B cell (primary cell): ENCODE measurements around the gene ZNF750. TPM values are rescaled to one million over a fixed set of nuclear protein-coding genes. Genes with fewer than 3 reads are reported as not detected.

ENCODE experiments used
- ATAC-seq: fragments of 200-7000 bp; cut with Tn5 transposase; one replicate; pipeline ENCODE4 v1.10.0; 2021; ENCODE audit warnings: low read depth, mild to moderate bottlenecking, moderate number of reproducible peaks, moderate library complexity
- CTCF ChIA-PET: fragments of 350-600 bp; sonication (Branson Sonifier 250); formaldehyde crosslinking; loops from one replicate; lab custom pipeline; 2021; ENCODE audit warnings: antibody characterized with exemption, inconsistent platforms; lab: Charles Lee
- POLR2A ChIA-PET: fragments of 350-600 bp; sonication (Branson Sonifier 250); formaldehyde crosslinking; loops from one replicate; lab custom pipeline; 2021; ENCODE audit warnings: antibody characterized with exemption; lab: Charles Lee
- DNase-seq: peaks from one replicate; pipeline ENCODE4 v3.0.0; 2013
- H2AFZ ChIP-seq: 2 replicates; pipeline ENCODE4 v1.6.1; 2012; ENCODE audit warnings: mild to moderate bottlenecking, low read depth, low read length; ENCODE audit not compliant: insufficient read depth, poor library complexity, severe bottlenecking
- H3K27ac ChIP-seq, 2 donors: 1 replicate in 1 of 2; 2 replicates in 1 of 2; pipeline ENCODE4 v1.5.1; 2012 to 2013; ENCODE audit warnings: low read length in 2 of 2, mild to moderate bottlenecking in 2 of 2, moderate library complexity in 1 of 2
- H3K27me3 ChIP-seq, 4 experiments: fragments of 200-600 bp in 1 of 4; sonication (generic) in 1 of 4; replicated peaks in 1 of 4; 1 replicate in 2 of 4; 2 replicates in 2 of 4; pipeline versions ENCODE4 v1.6.1 to v1.7.0; 2013 to 2016; ENCODE audit warnings: low read length in 3 of 4, mild to moderate bottlenecking in 2 of 4, mixed read lengths in 1 of 4, moderate library complexity in 1 of 4; ENCODE audit not compliant: insufficient read depth in 4 of 4, control insufficient read depth in 3 of 4; ENCODE audit errors: control extremely low read depth in 1 of 4
- H3K36me3 ChIP-seq, 2 experiments: replicated peaks in 1 of 2; 1 replicate in 1 of 2; 2 replicates in 1 of 2; pipeline versions ENCODE4 v1.6.1 to v1.7.1; 2013; ENCODE audit warnings: low read length in 1 of 2; ENCODE audit not compliant: insufficient read depth in 2 of 2, control insufficient read depth in 1 of 2; ENCODE audit errors: control extremely low read depth in 1 of 2, extremely low read depth in 1 of 2
- H3K4me1 ChIP-seq, 2 donors: fragments of 200-600 bp in 1 of 2; sonication (generic) in 1 of 2; 1 replicate in 1 of 2; 2 replicates in 1 of 2; pipeline versions ENCODE4 v1.5.1 to v1.6.1; 2013 to 2017; ENCODE audit warnings: low read length in 2 of 2; ENCODE audit not compliant: control insufficient read depth in 2 of 2, insufficient read depth in 2 of 2
- H3K4me2 ChIP-seq: replicated peaks from 2 replicates; pipeline ENCODE3; 2012; ENCODE audit warnings: mild to moderate bottlenecking, low read depth, low read length; ENCODE audit not compliant: poor library complexity, severe bottlenecking
- H3K4me3 ChIP-seq, 5 experiments: fragments of 200-600 bp in 1 of 5; sonication (generic) in 1 of 5; 1 replicate in 3 of 5; 2 replicates in 2 of 5; pipeline versions ENCODE4 v1.5.1 to v1.7.0; 2011 to 2016; ENCODE audit warnings: low read length in 4 of 5, mild to moderate bottlenecking in 4 of 5, low read depth in 2 of 5, control low read depth in 1 of 5, moderate library complexity in 1 of 5; ENCODE audit not compliant: insufficient read depth in 1 of 5; ENCODE audit errors: control extremely low read depth in 1 of 5, extremely low read depth in 1 of 5
- H3K79me2 ChIP-seq: fragments of 200-600 bp; sonication (generic); one replicate; pipeline ENCODE4 v1.6.0; 2016; ENCODE audit warnings: low read length; ENCODE audit not compliant: control insufficient read depth, insufficient read depth
- H3K9ac ChIP-seq: fragments of 200-600 bp; sonication (generic); 2 replicates; pipeline ENCODE4 v1.6.1; 2017; ENCODE audit warnings: mild to moderate bottlenecking, low read length, moderate library complexity
- H3K9me3 ChIP-seq, 3 donors: one replicate each; pipeline versions ENCODE4 v1.6.1 to v1.7.1; 2013; ENCODE audit warnings: low read length in 2 of 3; ENCODE audit not compliant: control insufficient read depth in 2 of 3, insufficient read depth in 1 of 3; ENCODE audit errors: control extremely low read depth in 1 of 3
- H4K20me1 ChIP-seq: 2 replicates; pipeline ENCODE4 v1.6.0; 2012; ENCODE audit warnings: mild to moderate bottlenecking, low read length; ENCODE audit not compliant: insufficient read depth, control insufficient read depth, poor library complexity, severe bottlenecking
- H3K27ac Mint-ChIP-seq: one replicate; pipeline ENCODE4 v1.8.0; 2021; ENCODE audit warnings: mixed read lengths
- H3K27me3 Mint-ChIP-seq: one replicate; pipeline ENCODE4 v1.8.0; 2021; ENCODE audit warnings: mixed read lengths
- H3K4me1 Mint-ChIP-seq: one replicate; pipeline ENCODE4 v1.8.0; 2021; ENCODE audit warnings: mixed read lengths
- H3K4me3 Mint-ChIP-seq: one replicate; pipeline ENCODE4 v1.8.0; 2021; ENCODE audit warnings: mixed read lengths
- H3K9me3 Mint-ChIP-seq: one replicate; pipeline ENCODE4 v1.8.0; 2022; ENCODE audit warnings: mixed read lengths; ENCODE audit not compliant: insufficient read depth
- CTCF ChIP-seq: fragments of 200-600 bp; IDR thresholded peaks from one replicate; pipeline ENCODE4 v1.8.0; 2022; ENCODE audit warnings: antibody characterized with exemption, mild to moderate bottlenecking
- EZH2 ChIP-seq: IDR thresholded peaks from 2 replicates; pipeline ENCODE4 v1.6.1; 2012; ENCODE audit warnings: borderline replicate concordance, low read depth, mild to moderate bottlenecking, moderate library complexity, low read length; ENCODE audit not compliant: insufficient read depth, poor library complexity, severe bottlenecking
- WGBS: methylation state at CpG from one replicate; pipeline ENCODE4 v1.1.5; 2013; ENCODE audit warnings: missing lambda C conversion rate; ENCODE audit not compliant: insufficient coverage; 5-methylcytosine and 5-hydroxymethylcytosine counted together
- intact Hi-C: fragments of 100-400 bp; cut with micrococcal nuclease; formaldehyde crosslinking; loops from one replicate; pipeline ENCODE4 v1.10.0; 2022
- polyA plus RNA-seq: library from polyadenylated mRNA; depleted of rRNA; stranded (reverse); fragments of >200 nt; gene quantifications from 2 replicates; pipeline ENCODE4 v1.2.3, GENCODE V29; 2012
- total RNA-seq, 2 donors: library from RNA; stranded (reverse); fragments of 120-200 nt in 1 of 2; gene quantifications; 1 replicate in 1 of 2; 2 replicates in 1 of 2; pipeline versions ENCODE4 v1.2.3 to v1.2.4, GENCODE V29; 2013 to 2022

ZNF750 gene
- total and polyA plus RNA-seq, 2 donors (not counting 1 experiment from before 2014, with no cell fraction given): not detected

DNA sequence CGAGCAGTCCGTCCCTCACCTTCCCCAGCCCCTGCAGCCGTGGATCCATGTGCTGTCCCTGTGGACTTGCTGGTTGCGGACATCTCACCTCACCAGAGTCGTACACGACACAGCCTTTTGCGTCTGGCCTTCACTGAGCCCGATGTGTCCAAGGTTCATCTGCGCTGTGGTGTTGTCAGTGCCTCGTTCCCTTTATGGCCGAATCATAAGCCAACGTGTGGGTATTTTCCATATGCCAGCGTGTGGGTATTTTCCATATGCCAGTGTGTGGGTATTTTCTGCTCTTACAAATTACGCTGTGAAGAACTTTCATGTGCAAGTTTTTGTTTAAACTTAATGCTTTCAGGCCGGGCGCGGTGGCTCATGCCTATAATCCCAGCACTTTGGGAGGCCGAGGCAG, 56.3 kb downstream of the ZNF750 start:
- WGBS: 98% methylated on average over 18 of the region's 18 CpGs
- H3K27me3 Mint-ChIP-seq: no peaks in the 10 kb centered on the region
- TF ChIP-seq CTCF (no peak), EZH2 (no peak)
- ChIA-PET CTCF (interaction anchor here (0.9 kb wide), 1 partner anchor 87 kb away, joined by 3 read pairs; no protein-coding TSS in a partner anchor), POLR2A (no interaction called here)
- H3K9ac ChIP-seq: no peak overlapping the region
- DNase-seq: no peak
- H3K27me3 ChIP-seq: no peaks in the 10 kb centered on the region
- intact Hi-C loops: loop anchor here (5.0 kb wide), 2 partner anchors 269 to 299 kb away; no protein-coding TSS in a partner anchor
- no peak overlapping the region for H3K27ac Mint-ChIP-seq
- no peaks in the 10 kb centered on the region for H3K9me3 ChIP-seq
- no peak for ATAC-seq
- no peak overlapping the region for H2AFZ ChIP-seq
- H3K27ac ChIP-seq: no peak overlapping the region
- no peak overlapping the region for H3K4me2 ChIP-seq
- H3K4me3 Mint-ChIP-seq: no peak overlapping the region
- no peaks in the 10 kb centered on the region for H3K9me3 Mint-ChIP-seq
- no peak overlapping the region for H3K4me3 ChIP-seq
- peaks cover 16% of the 10 kb centered on the region for H4K20me1 ChIP-seq
- H3K36me3 ChIP-seq: peaks cover 2 to 21% of the 10 kb centered on the region in 2 experiments
- H3K4me1 Mint-ChIP-seq: peaks cover 8% of the 10 kb centered on the region
- peaks cover 3 to 7% of the 10 kb centered on the region in 2 donors for H3K4me1 ChIP-seq
- no peaks in the 10 kb centered on the region for H3K79me2 ChIP-seq

- no peaks in the 10 kb centered on the region for H3K79me2 ChIP-seq
- TF ChIP-seq EZH2: no peak
- no peak for TF ChIP-seq CTCF
- DNase-seq (no peak), ATAC-seq (no peak)
- Mint-ChIP-seq H3K4me1 (peaks cover 8% of the 10 kb centered on the region), H3K9me3 (no peaks in the 10 kb centered on the region), H3K4me3 (no peak overlapping the region), H3K27me3 (no peaks in the 10 kb centered on the region), H3K27ac (no peak overlapping the region)
- H3K9ac ChIP-seq: no peak overlapping the region
- no peak overlapping the region for H2AFZ ChIP-seq
- POLR2A ChIA-PET: no interaction called here
- peaks cover 2 to 21% of the 10 kb centered on the region in 2 experiments for H3K36me3 ChIP-seq
- no peak overlapping the region for H3K27ac ChIP-seq
- 93% methylated on average over 36 of the region's 42 CpGs for WGBS
- H3K27me3 ChIP-seq: no peaks in the 10 kb centered on the region
- CTCF ChIA-PET: interaction anchor here (0.8 to 3.1 kb wide), 6 partner anchors 10 to 424 kb away, joined by 3 to 68 read pairs (median 14); no protein-coding TSS in a partner anchor
- no peak overlapping the region for H3K4me3 ChIP-seq
- H3K4me1 ChIP-seq: peaks cover 3 to 7% of the 10 kb centered on the region in 2 donors
- no peaks in the 10 kb centered on the region for H3K9me3 ChIP-seq
- H3K4me2 ChIP-seq: no peak overlapping the region
- peaks cover 13% of the 10 kb centered on the region for H4K20me1 ChIP-seq
- intact Hi-C loops: loop anchor here (1.0 to 5.0 kb wide), 5 partner anchors 89 to 300 kb away; no protein-coding TSS in a partner anchor
Measured at GRCh38 chr17:82782657-82783207, 57.1 kb downstream of the ZNF750 start.
